ENCODE measurements around the gene PSD2.

PSD2 gene

DNA sequence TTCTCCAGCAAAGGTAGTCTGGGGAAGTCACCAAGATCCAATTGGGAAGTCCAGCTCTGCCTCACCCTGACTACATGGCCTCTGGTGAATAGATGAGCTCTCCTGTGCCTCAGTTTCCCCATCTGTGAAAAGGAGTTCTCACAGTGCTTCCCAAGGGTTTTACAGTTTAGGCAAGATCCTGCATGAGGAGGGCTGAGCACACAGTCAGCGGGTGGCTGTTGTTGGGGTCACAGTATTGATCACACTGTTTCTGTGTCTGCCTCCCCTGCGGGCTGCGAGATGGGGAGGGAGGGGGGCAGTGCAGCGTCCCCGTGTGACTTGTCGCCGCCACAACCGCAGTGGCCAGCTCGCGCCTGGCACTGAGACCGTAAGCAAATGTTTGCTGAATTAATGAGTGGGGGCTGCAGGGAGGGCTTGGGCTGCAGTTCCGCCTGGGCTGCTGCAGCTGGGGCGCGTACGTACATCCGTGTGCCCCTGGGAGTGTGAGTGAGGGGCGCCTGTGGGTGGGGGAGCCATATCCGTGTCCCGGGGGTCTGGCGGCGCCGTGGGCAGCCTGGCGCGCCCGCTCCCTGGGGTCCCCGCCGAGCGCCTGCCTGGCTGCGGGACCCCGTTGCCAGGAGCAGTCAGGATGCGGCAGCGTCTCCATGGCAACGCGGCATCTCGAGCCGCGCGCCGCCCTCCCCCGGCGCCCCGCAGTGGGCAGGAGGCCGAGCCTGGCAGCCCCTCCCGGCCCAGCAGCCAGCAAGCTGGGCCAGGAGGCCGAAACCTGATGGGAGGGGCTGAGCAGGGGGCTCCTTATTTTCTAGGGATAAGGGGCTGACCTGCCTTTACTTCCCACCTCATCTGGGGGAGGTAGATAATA lies 31.4 kb upstream of the PSD2 start:
- no peak for DNase-seq

GRCh38 chr5:139764886-139765408 lies 30.7 kb upstream of the PSD2 start:
- DNase-seq = no peak

DNA sequence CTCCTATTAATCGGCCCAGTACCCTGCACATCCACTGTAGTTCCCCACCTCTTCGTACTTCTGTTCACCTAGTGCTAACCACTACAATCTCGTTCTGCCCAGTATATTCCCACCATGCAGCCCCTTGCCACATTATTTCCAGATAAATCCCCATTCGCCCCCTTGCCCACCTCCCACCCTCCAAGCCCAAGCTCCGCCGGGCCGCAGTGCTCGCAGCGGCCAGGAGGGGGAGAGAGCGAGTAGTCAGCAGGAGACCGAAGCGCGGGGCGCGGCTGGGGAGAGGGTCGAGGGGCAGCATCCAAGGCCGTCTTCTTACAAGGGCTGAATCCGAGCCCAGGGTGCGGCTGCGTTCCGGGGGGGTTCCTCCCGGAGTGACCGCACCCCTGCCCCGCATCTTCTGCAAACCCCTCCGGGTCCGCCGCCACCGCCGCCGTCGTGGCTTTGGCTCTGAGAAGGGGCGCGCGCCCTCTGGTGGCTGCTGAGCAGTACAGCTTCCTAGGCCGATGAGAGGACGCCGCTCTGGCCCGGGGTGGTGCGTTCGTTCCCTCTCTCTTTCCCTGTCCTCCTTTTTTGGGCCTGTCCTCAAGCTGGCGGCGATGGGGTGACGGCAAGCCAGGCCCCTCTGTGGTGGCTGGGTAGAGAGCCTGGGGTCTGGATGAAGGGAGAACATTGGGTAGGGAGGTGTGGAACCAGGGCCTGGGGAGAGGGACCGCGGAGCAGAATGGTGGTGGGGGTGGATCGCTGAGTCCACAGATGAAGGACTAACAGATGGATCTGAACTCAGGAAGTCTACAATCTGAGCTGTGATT lies 30.0 kb upstream of the PSD2 start:
- peak; percentile 90 for DNase-seq

- no peak for DNase-seq
These were observed 27.6 kb upstream of the PSD2 start for GRCh38 chr5:139767960-139768359.

DNA sequence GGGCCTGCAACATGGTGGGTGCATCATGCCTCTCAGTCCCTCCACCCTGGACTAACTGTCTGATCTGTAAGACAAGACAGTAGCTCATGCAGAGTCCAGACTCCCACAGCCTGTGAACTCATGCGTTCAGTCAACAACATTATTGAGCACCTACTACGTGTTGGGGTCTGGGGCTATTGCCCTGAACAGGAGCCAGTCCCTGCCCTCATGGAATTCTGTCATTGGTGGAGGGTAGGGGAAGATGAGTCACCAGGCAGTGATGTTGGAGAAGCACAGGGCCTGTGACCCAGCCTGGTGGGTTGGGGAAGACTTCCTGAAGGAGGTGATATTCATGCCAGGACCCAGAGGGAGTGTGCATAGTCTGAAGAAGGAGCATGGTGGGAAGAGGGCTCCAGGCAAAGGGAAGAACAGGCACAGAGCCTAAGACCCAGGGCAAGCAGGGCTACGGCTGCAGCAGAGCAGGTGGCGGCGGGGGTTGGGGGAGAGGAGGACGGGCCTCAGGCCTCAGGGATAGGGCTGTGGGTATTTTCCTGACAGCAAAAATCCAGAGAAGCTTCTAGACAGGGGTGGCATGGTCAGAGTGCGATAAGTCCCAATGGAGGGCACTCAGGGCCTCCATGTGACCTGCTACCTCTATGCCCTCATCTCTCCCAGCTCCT lies 26.7 kb upstream of the PSD2 start:
- no peak for DNase-seq

- DNase-seq = no peak
These were observed 26.1 kb upstream of the PSD2 start for GRCh38 chr5:139769477-139769876.

- no peak for DNase-seq
These were observed 24.9 kb upstream of the PSD2 start for GRCh38 chr5:139770722-139771121.

- no peak for DNase-seq
These were observed 23.4 kb upstream of the PSD2 start for GRCh38 chr5:139772089-139772791.

DNA sequence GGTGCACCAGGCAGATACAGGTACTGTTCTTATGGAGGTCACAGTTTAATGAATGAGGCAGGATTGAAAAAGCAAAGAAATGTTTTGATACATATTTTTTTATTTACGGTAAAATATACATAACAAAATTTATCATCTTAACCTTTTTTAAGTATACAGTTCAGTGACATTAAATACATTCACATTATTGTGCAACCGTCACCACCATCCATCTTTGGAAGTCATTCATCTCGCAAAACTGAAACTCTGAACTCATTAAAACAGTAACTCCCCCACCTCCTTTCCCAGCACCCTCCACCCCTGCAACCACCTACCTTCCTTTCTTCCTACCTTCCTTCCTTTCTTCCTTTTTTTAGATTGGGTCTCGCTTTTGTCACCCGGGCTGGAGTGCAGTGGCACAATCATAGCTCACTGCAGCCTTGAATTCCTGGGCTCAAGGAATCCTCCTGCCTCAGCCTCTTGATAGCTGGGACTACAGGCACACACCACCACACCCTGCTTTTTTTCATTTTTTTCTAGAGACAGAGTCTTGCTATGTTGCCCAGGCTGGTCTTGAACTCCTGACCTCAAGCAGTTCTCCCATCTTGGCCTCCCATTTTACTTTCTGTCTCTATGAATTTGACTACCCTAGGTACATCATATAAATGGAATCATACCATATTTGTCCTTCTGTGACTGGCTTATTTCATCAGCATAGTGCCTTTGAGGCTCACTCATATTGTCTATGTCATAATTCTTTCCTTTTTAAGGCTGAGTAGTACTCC lies 22.5 kb upstream of the PSD2 start:
- no peak for DNase-seq

DNA sequence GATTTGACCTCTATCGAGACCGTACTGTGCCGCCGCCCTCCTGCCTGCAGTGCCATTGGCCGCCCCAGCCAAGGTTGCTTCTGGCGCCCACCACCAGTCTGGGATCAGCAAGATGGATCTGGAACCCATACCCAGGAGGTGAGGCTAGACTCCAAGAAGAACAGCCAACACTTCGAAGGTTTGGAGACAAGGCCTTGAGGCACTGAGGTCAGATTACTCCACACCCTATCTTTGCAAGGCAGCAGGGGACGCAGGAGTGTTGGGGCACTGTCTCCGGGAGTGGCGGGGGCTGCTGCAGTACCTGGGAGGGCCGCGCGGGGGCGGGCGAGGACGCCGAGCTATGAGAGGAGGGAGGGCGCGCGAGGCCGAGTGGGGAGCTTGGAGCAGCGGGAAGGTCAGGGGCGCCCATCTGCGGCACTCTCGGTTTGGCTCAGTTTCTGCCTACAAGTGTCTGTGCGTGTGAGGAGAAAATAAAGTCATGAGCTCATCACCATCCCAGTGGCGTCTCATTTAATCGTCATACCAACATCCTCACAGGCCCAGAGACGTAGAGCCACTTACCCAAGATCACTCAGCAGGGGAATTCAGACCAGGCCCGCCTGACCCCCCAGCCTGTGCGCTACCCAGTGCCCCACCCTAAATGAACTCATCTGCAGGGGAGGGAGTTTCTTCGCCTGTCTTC lies 20.5 kb upstream of the PSD2 start:
- peak; percentile 96 for DNase-seq

DNA sequence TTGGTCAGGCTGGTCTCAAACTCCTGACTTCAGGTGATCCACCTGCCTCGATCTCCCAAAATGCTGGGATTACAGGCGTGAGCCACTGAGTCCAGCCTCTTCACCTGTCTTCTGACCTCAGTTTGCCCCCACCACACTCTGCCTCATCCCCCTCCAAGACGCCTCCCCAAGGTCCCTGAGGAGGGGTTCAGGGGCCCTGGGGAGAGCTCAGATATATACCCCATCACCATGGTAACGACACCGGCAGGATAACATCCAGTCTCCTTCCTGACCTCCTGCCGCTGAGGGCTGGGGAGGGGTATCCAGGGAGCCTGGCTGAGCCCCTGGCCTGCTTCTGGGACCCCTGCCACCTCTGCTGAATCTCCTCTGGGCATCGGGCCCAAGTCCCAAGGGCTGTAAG lies 19.7 kb upstream of the PSD2 start:
- no peak for DNase-seq

DNA sequence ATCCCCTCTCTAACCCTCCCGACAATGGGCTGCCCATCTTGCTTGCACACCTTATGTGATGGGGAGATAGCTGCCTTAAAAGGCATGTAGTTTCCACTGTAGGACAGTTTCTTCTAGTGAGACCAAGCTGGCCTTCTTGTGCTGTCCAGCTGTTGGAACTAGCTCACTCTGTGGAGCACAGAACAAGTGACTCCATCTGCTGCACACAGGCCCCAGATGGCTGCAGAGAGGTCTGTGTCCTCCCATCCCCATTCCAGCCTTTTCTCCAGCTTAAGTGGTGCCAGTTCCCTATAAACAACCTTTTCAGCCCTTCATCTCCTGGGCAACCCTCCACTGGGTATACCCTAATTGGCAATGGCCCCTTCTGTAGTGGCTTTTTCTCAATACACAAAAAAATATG lies 18.7 kb upstream of the PSD2 start:
- no peak for DNase-seq

GRCh38 chr5:139783436-139783965 lies 12.1 kb upstream of the PSD2 start:
- no peak for DNase-seq

- DNase-seq = no peak
These were observed 11.1 kb upstream of the PSD2 start for GRCh38 chr5:139784488-139784887.

DNA sequence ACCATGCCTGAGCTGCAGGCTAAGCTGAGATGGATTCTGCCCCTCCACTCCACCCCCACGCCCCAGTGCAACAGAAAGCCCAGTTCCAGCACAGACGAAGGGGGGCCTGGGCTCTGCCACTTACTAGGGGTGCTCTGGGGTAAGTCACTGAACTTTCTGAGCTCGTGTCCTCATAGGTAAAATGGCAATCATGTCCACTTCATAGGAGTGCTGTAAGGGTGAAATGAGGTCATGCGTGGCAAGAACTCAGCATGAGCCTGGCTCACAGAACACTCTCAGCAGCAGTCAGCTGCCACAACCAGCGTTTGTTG lies 8.4 kb upstream of the PSD2 start:
- no peak for DNase-seq

GRCh38 chr5:139787568-139788293 lies 7.9 kb upstream of the PSD2 start:
- peak; percentile 97 for DNase-seq

DNA sequence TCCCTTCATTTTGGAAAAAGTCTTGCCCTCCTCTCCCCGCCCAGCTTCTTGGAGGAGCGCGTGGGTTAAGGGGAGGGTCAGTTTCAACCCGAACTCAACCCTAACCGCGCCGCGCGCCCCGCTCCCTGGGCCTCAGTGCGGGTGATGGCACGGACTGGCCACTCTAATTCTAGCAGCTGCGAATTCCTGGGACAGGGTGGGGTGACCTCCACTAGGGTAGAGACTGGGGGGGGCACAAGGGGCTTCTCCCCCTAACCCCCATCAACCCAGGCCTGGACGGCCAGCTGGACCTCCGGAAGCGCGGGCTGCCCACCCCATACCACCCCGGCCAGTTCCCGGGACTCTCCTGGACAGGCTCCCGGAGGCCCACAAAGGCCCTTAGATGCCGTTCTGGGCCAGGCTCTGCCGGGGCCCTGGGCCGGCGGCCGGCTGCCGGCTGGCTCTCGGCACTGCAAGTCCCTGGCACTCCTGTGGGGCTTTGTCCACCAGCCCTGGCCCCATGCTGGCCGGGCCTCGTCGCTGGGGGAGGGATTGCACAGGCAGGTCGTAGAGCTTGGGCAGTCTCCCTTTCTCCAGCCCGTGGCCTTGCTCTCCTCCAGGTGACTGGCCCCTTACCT lies 7.2 kb upstream of the PSD2 start:
- DNase-seq = no peak

DNA sequence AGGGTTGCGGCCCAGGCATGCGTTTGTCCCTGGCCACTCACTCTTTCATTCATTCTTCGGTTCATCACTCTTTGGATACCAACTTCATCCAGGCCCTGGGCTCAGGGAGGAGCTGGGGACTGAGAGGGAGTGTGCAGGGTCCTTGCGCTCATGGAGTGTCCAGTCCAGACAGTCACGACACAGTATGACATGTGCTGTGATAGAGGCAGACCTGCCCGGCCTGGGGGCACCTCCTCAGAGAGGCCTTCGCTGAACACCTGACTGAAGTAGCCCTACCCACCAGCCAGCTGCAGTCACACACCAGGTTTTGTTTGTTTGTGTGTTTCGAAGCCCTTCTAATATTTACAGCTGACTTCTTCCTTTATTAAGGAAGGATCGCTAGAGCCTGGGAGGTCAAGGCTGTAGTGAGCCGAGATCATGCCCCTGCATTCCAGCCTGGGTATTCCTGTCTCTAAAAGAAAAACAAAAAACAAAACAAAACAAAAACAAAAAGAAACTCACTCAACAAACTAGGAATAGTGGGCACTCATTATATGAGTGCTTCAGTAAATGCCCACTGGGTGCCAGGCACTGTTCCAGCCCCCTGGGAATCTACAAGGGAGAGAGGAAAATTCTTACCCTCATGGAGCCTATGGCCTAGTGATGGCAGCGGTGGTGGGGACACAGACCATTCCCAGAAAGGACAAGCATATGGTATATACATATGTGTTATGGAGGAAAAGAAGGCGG lies 6.3 kb upstream of the PSD2 start:
- no peak for DNase-seq

DNA sequence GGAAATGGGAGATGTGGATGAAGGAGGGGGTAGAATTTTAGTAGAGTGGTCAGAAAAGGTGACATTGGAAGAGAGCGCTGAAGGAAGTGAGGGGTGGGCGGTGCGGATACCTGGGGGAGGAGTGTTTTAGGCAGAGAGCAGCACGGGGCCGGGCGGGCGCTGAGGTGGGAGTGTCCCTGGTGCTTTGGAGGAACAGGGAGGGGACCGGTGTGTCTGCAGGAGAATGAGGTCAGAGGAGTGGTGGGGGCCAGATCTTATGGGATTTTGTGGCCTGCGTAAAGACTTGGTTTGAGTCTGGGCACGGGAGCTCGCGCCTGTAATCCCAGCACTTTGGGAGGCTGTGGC lies 5.8 kb upstream of the PSD2 start:
- DNase-seq = no peak

DNA sequence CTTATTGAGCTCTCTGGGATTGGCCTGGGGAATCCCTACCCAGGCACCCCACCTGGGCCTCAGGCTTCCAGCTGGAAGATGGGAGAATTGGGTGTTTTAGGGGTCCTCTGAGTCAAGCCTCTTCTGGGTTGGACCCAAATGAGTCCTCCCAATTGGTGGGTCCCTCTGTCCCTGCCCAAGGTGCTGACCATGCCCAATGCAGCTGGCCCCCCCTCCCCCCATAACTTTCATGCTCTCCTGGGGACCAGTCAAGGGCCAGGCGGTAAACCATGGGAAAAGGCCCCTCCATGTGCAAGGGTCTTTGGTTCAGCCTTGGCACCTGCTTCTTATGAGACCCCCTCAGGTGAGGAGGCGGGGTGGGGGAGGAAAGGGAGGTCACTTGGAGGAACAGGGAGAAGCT lies 3.4 kb upstream of the PSD2 start:
- DNase-seq = no peak

Data from stimulated activated CD8-positive, alpha-beta memory T cell treated with anti-CD3 and anti-CD28 coated beads, Interleukin-4, amount 100 ng/mL, for 48 hours (primary cell).